Colonic mucosa (tissue), 4 donors: ENCODE results near the gene TDRD9. TPM values are rescaled to one million over a fixed set of nuclear protein-coding genes. Genes with fewer than 3 reads are reported as not detected.

ENCODE experiments used
- DNase-seq: peaks from one replicate; pipeline ENCODE4 v3.0.0-alpha.2; 2020
- H3K27ac ChIP-seq: fragments of 200-600 bp; one replicate; pipeline ENCODE4 v1.8.0; 2021
- H3K27me3 ChIP-seq: fragments of 200-600 bp; one replicate; pipeline ENCODE4 v1.8.0; 2021
- H3K36me3 ChIP-seq: fragments of 200-600 bp; one replicate; pipeline ENCODE4 v1.8.0; 2021
- H3K4me1 ChIP-seq: fragments of 200-600 bp; one replicate; pipeline ENCODE4 v1.8.0; 2021; ENCODE audit warnings: mild to moderate bottlenecking
- H3K4me3 ChIP-seq: fragments of 200-600 bp; one replicate; pipeline ENCODE4 v1.8.0; 2021
- H3K9ac ChIP-seq, 2 donors: one replicate each; pipeline ENCODE4 v1.7.0; 2013; ENCODE audit warnings: control low read depth in 2 of 2, low read depth in 2 of 2, low read length in 2 of 2
- H3K9me3 ChIP-seq: fragments of 200-600 bp; one replicate; pipeline ENCODE4 v1.8.0; 2021
- intact Hi-C: fragments of 100-400 bp; cut with DNase I; formaldehyde crosslinking; loops from one replicate; pipeline ENCODE4 v1.14.1; 2022
- total RNA-seq, 2 donors: library from RNA; stranded (reverse); fragmentation: NEBNext Ultra II Directional in 1 of 2; extraction: Animal tissue kit (Norgen Biotek cat#: 25700) in 1 of 2; gene quantifications; one replicate each; pipeline ENCODE4 v1.2.1, GENCODE V29; 2021
- TF ChIP-seq, protein P1 (sequence below): fragments of 200-600 bp; IDR thresholded peaks from one replicate; pipeline ENCODE4 v1.8.0; 2022; ENCODE audit warnings: antibody characterized with exemption, mild to moderate bottlenecking
- donor health status: healthy.
- donor health status: DM: no; HTN: no; CAD: no.
- donor health status: DM: no; HTN: no; CAD: no.

The TDRD9 gene
- total RNA-seq, 2 donors from 2014 or later, result 0.44 to 1.1 TPM

DNA sequence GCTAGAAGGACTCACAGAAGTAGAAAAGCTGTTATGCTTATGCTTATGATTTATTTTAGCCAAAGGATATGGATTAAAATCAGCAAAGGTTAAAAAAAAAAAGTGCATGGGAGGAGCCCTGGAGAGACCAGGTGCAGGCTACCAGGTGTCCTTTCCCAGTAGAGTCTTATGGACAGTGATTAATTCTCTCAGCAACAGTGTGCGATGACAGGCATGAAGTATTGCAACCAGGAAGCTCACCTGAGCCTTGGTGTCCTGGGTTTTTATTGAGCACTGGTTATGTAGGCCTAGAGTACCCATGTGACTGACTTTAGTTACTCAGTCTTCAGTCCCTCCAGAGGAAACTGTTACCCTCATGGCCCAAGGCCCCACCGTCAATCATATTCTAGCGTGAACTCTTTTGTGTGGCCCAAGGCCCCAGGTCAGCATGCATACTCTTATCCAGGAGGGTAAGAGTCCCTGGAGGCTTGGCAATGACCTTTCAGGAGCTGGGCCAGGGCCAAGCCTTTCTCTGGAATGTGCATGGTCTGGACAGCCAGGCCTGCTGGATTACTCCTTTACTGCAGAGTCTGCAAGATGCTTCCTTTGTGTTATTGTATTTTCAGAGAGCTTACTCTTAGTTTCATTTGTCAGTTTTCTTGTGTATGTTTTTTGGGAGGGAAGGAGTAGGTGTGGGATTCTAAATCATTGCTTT, 83.7 kb downstream of the TDRD9 start:
- TF ChIP-seq, protein P1, sequence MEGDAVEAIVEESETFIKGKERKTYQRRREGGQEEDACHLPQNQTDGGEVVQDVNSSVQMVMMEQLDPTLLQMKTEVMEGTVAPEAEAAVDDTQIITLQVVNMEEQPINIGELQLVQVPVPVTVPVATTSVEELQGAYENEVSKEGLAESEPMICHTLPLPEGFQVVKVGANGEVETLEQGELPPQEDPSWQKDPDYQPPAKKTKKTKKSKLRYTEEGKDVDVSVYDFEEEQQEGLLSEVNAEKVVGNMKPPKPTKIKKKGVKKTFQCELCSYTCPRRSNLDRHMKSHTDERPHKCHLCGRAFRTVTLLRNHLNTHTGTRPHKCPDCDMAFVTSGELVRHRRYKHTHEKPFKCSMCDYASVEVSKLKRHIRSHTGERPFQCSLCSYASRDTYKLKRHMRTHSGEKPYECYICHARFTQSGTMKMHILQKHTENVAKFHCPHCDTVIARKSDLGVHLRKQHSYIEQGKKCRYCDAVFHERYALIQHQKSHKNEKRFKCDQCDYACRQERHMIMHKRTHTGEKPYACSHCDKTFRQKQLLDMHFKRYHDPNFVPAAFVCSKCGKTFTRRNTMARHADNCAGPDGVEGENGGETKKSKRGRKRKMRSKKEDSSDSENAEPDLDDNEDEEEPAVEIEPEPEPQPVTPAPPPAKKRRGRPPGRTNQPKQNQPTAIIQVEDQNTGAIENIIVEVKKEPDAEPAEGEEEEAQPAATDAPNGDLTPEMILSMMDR, result no peak
- intact Hi-C loops, result no loop called here
- H3K27ac ChIP-seq, result no peak overlapping the region
- H3K27me3 ChIP-seq, result no peaks in the 10 kb centered on the region
- H3K9me3 ChIP-seq, result no peaks in the 10 kb centered on the region
- no peaks in the 10 kb centered on the region for H3K4me1 ChIP-seq
- H3K36me3 ChIP-seq, result no peaks in the 10 kb centered on the region
- H3K4me3 ChIP-seq, result no peak overlapping the region
- H3K9ac ChIP-seq, result no peak overlapping the region
- DNase-seq, result no peak

- H3K27ac ChIP-seq, result no peak overlapping the region
- intact Hi-C loops, result no loop called here
- H3K9me3 ChIP-seq, result no peaks in the 10 kb centered on the region
- TF ChIP-seq, protein P1, result no peak
- no peak for DNase-seq
- no peaks in the 10 kb centered on the region for H3K27me3 ChIP-seq
- H3K4me3 ChIP-seq, result no peak overlapping the region
- H3K9ac ChIP-seq, result no peak overlapping the region
- no peaks in the 10 kb centered on the region for H3K36me3 ChIP-seq
- H3K4me1 ChIP-seq, result no peaks in the 10 kb centered on the region
These were observed 86.5 kb downstream of the TDRD9 start for GRCh38 chr14:104014764-104015163.

DNA sequence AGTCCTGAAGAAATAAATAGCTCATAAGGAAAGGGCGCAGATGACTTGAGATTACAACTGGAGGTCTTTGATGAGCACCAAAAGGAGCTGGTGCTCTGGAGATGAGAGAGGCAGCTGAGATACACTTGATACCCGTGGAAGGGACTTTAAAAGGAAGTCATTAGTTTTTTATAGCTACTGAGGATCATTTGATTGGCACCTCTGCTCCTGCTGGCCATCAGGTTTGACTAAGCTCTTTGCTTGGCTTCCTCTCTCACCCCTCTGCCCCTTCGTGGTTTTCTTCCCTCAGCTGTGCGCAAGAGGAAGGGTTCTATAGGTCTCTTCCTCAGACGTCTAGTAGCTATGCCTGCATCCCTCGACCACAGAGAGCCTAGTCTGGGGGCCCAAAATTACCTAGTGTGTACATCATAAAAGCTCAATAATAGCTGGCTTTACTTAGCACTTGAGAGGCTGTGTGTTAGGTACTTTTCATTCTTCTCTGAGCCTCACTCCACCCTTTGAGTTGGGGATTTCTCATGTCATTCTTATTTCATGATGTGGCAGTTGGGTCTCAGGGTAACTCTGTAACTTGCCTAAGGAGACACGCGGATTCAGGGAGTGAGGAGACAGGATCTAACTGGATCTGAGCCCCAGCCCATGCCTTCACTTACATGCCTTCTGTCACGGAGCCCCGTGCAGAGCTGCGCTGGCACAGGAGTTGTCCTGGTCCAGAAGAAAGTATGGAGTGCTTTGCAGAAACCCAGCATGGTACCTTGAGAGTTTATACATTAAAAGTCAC, 88.8 kb downstream of the TDRD9 start:
- no peaks in the 10 kb centered on the region for H3K9me3 ChIP-seq
- no peak overlapping the region for H3K27ac ChIP-seq
- no peak for DNase-seq
- no peaks in the 10 kb centered on the region for H3K4me1 ChIP-seq
- H3K36me3 ChIP-seq, result no peaks in the 10 kb centered on the region
- no peaks in the 10 kb centered on the region for H3K27me3 ChIP-seq
- H3K9ac ChIP-seq, result no peak overlapping the region
- TF ChIP-seq, protein P1, result no peak
- H3K4me3 ChIP-seq, result no peak overlapping the region
- intact Hi-C loops, result no loop called here

DNA sequence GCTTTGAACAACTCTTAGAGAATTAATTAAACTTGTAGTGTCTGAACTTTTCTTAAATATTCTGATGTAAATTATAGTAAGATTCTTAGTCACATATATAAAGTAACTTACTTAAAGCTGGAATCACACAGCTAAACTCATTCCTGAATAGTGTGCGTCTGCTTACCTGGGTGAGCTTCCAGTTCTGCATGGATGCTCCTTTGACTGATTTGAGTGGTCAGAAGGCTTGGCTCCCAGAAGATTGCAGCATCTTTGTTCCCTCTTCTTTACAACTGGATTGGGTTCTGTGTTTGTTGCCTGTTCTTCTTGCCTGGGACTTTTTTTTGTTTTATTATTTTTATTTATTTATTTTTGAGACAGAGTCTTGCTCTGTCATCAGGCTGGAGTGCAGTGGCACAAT, 90.8 kb downstream of the TDRD9 start:
- H3K27me3 ChIP-seq, result no peaks in the 10 kb centered on the region
- H3K9ac ChIP-seq, result no peak overlapping the region
- H3K4me1 ChIP-seq, result no peaks in the 10 kb centered on the region
- TF ChIP-seq, protein P1, result no peak
- no peaks in the 10 kb centered on the region for H3K9me3 ChIP-seq
- intact Hi-C loops, result no loop called here
- no peak overlapping the region for H3K4me3 ChIP-seq
- no peak for DNase-seq
- no peaks in the 10 kb centered on the region for H3K36me3 ChIP-seq
- H3K27ac ChIP-seq, result no peak overlapping the region

DNA sequence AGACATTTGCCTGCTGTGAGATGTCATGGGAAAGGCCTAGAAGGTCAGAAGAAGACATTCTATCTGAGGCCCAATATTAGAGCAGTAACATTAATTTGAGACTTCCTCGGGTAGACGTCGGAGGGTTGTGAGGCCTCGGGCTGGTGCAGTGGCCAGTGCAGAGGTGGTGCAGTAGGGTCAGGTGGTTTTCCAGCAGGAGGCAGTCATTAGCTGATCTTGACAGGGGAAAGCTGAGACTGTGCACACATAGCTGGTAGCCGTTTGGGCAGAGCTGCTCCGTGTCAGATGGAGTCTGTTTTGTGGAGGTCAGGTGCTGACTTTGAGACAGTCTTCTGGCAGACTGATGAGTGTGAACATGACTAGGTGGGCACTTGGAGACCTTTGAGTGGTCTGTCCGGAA, 91.5 kb downstream of the TDRD9 start:
- no peaks in the 10 kb centered on the region for H3K36me3 ChIP-seq
- H3K27ac ChIP-seq, result no peak overlapping the region
- no peak overlapping the region for H3K9ac ChIP-seq
- no peaks in the 10 kb centered on the region for H3K9me3 ChIP-seq
- H3K4me1 ChIP-seq, result no peaks in the 10 kb centered on the region
- no peaks in the 10 kb centered on the region for H3K27me3 ChIP-seq
- intact Hi-C loops, result no loop called here
- TF ChIP-seq, protein P1, result no peak
- DNase-seq, result no peak
- H3K4me3 ChIP-seq, result no peak overlapping the region
